ENCODE measurements around the gene MAP3K8. TPM values are rescaled to one million over a fixed set of nuclear protein-coding genes. Genes with fewer than 3 reads are reported as not detected.

MAP3K8 gene
- total RNA-seq, 4 donors from 2014 or later, result 30.3 to 54.8 (median 47.6) TPM

GRCh38 chr10:30392564-30392990 lies 41.4 kb upstream of the MAP3K8 start:
- no peak for TF ChIP-seq CTCF (IDR thresholded peaks at IDR 0.05; ENCODE audit: low read depth)

GRCh38 chr10:30396293-30396692 lies 37.7 kb upstream of the MAP3K8 start:
- TF ChIP-seq CTCF (IDR thresholded peaks at IDR 0.05; ENCODE audit: low read depth), result no peak

GRCh38 chr10:30396698-30397097 lies 37.3 kb upstream of the MAP3K8 start:
- TF ChIP-seq CTCF (IDR thresholded peaks at IDR 0.05; ENCODE audit: low read depth), result no peak

- TF ChIP-seq CTCF (IDR thresholded peaks at IDR 0.05; ENCODE audit: low read depth), result no peak
These were observed 35.8 kb upstream of the MAP3K8 start for GRCh38 chr10:30398193-30398592.

GRCh38 chr10:30398788-30399187 lies 35.2 kb upstream of the MAP3K8 start:
- no peak for TF ChIP-seq CTCF (IDR thresholded peaks at IDR 0.05; ENCODE audit: low read depth)

- no peak for TF ChIP-seq CTCF (IDR thresholded peaks at IDR 0.05; ENCODE audit: low read depth)
These were observed 30.5 kb upstream of the MAP3K8 start for GRCh38 chr10:30403494-30403893.

GRCh38 chr10:30404540-30404939 lies 29.4 kb upstream of the MAP3K8 start:
- TF ChIP-seq CTCF (IDR thresholded peaks at IDR 0.05; ENCODE audit: low read depth), result no peak

All from subcutaneous adipose tissue (tissue), 4 donors.